ENCODE results near the gene RRP1.

The RRP1 gene

GRCh38 chr21:43778469-43779335 lies 10.7 kb upstream of the RRP1 start:
- DNase-seq = no peak

DNA sequence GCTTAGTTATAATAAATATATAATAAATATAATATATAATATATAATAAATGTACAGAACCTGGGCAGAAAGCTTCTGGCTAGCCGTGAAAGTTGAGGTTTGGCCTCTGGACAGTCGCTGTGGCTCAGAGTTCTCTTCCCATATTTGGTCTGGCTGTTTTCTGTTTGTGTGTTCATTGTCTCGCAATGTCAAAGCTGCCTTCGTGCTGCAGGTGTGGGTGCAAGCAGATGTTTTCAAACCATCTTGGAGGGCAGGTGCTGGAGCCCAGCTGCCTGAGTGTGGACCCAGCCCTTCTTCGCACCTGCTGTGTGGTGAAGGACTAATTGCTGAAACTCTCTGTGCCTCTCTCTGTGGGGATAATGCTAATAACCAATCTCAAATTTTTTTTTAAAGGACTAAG lies 9.7 kb upstream of the RRP1 start:
- no peak for DNase-seq

- no peak for DNase-seq
These were observed 7.5 kb upstream of the RRP1 start for GRCh38 chr21:43781846-43782245.

DNA sequence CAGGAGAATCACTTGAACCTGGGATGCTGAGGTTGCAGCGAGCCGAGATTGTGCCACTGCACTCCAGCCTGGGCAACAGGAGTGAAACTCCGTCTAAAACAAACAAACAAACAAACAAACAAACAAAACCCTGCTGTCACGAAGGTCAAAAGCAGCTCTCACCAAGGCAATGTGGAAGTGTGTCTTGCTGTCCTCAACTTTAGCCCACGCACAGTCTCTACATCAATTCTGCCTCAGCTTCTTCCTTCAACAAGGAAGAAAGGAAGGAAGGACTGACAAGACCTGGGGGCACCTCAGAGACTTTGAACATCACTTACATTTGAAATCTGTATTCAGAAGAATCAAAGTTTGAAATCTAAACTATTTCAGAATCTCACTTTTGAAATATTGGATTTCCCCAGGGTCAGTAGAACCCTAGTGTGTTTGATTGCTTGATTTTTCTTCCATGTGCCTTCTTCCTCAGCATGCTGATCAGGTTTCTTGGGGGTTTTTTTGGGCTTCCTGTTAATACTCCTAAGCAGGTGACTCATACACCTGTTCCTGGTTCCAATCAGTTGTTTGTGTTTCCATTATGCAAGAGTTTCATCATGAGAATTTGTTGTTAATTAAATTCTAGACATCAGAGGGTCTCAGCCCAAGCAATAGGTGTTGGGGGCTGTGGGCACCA lies 6.8 kb upstream of the RRP1 start:
- no peak for DNase-seq

DNA sequence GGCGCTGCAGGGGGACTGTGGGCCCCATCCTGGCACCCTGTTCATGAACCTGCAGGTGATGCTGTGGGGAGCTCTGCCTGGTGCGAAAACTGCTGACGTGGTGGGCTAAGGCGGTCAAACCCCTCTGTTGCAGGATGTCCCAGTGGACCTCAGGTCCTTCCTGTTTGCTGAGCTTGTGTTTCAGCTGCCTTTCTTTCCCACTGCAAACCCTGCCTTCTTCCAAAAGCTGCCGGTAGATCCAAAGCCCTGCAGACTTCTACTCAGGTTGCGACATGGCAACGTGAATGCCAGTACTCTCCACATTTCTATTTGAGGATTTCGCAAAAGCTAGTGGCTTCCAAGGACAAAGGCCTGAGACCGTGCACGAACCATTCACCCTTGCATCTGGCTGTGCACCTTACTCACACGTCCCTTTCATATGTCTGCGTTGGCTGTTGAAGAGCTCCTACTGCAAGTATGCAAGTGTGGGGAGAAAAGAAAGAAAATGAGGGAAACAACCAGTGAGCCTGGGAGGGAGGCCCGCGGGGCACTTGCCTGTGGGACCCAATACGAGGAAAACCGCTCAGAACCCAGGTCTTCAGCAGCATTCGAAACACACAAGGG lies 6.2 kb upstream of the RRP1 start:
- DNase-seq = no peak

- DNase-seq = no peak
These were observed 4.2 kb upstream of the RRP1 start for GRCh38 chr21:43785134-43785533.

DNA sequence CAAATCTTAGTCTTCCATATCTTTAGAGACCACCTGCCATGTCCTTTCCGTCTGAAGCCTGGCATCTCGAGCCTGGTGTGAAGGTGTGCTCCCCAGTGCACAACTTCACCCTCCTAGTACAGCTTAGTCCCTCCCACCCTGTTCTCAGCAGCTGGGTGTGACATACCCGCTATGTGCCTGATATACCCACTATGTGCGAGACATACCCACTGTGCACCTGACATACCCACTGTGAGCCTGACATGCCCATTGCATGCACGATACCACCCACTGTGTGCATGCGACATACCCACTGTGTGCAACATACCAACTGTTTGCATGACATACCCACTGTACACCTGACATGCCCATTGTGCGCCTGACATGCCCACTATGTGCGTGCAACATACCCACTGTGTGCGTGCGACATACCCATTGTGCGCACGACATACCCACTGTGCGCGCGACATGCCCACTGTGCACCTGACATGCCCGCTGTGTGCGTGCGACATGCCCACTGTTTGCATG lies 3.0 kb upstream of the RRP1 start:
- no peak for DNase-seq

DNA sequence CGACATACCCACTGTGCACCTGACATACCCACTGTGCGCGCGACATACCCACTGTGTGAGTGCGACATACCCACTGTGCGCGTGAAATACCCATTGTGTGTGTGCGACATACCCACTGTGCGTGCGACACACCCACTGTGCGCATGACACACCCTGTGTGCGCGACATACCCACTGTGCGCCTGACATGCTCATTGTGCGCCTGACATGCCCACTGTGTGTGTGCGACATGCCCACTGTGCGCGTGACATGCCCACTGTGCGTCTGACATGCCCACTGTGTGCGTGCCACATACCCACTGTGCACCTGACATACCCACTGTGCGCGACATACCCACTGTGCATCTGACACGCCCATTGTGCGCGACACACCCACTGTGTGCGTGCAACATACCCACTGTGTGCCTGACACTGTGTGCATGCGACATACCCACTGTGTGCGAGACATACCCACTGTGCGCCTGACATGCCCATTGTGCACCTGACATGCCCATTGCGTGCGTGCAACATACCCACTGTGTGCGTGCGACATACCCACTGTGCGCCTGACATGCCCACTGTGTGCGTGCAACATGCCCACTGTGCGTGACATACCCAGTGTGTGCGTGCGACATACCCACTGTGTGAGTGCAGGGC lies 2.5 kb upstream of the RRP1 start:
- DNase-seq = no peak

DNA sequence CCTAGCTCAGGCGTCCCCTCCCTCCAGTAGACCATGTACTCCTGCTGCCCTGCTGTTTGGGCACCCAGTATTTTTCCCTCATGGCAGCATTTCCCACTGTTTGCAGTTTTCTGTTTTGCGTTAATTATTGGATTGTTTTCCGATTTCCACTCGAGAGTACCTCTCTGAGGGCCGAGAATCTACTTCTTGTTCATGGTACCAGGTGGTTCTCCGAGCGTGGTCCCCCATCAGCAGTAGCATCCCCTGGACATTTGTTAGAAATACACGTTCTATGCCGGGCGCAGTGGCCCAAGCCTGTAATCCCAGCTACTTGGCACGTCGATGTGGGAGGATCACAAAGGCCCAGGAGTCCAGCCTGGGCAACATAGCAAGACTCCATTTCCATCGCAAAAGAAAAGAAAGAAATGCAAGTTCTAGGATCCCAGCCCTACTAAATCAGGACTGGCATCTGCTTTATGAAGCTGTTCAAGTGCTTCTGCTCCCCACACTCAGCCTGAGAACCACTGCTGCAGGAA lies 690 bp downstream of the RRP1 start:
- no peak for DNase-seq

DNA sequence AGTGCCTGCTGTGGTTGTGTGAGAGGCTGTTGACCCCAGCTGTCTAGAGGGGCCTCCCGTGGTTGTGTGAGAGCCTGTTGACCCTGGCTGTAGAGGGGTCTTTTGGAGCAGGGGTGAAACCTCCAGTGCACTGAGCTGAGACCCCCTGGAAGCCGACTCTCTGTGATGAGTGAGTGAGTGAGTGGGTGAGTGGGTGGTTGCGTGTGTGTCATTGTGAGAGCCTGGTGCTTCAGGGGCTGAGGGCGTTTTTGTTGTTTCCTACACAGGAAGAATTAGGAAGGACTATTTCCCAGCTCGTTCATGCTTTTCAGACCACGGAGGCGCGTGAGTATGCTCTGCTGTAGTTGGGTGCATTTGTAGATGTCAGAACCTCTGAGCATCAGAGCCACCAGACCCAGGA lies 3.0 kb downstream of the RRP1 start:
- DNase-seq = no peak

GRCh38 chr21:43793243-43793642 lies 3.9 kb downstream of the RRP1 start:
- DNase-seq = no peak

DNA sequence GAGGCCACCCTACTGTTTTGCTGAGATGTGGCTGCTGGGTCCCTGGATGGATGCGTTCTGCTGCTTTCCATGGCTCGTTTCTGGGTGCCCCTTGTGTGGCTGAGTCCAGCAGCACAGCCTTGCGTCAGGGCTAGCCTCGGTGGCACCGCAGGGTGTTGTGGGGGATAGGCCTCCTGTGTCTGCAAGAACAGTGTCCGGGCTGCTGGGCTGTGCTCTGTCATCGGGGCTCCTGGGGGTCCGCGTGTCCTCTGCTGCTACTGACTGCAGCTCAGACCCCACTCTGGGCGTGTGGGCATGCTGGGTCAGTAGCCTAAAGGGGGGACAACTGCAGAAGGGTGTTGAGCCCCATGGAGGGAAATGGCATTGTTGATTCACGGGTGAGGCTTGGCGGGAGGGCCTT lies 4.9 kb downstream of the RRP1 start:
- no peak for DNase-seq

DNA sequence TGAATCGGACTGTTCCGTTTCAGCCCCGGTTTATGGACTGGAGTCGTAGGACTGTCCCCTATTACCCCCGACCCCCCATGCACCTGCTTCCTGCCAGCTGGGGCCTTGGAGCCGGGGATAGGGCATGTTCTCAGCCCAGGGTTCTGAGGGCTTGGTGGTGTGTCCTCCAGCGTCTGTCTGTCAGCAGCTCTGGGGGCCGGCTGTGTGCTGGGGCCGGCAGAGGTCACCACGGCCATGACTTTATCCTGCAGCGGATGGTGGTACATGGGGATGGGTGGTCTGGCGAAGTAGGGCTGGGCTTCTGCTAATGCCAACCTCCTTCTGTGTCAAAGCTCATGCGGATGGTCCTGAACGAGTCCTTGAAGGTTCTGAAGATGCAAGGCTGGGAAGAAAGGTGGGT lies 5.5 kb downstream of the RRP1 start:
- no peak for DNase-seq

- no peak for DNase-seq
These were observed 8.0 kb downstream of the RRP1 start for GRCh38 chr21:43797415-43797814.

GRCh38 chr21:43797925-43798715 lies 8.7 kb downstream of the RRP1 start:
- no peak for DNase-seq

DNA sequence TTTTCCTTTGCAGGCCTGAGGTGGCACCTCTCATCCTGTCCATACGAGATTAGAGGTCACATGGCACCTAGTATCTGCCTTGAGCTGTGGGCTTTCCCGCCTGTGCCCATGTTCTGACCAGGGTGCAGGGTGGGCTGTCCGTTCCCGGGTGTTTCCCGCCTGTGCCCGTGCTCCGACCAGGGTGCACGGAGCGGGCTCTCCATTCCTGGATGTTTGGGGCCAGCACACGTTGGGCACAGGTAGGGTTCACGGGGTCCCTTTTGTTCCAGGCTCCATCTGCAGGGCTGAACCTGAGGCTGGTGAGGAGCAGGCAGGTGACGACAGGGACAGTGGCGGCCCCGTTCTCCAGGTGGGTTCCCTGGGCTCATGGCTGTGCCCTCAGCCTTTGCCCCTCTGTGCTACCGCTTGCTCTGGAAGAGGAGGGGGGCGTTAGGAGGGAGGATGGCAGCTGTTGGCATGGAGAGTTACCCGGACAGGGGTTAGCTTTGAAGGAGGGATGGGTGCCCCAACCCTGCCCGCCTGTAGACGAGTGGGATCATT lies 10.0 kb downstream of the RRP1 start:
- no peak for DNase-seq

DNA sequence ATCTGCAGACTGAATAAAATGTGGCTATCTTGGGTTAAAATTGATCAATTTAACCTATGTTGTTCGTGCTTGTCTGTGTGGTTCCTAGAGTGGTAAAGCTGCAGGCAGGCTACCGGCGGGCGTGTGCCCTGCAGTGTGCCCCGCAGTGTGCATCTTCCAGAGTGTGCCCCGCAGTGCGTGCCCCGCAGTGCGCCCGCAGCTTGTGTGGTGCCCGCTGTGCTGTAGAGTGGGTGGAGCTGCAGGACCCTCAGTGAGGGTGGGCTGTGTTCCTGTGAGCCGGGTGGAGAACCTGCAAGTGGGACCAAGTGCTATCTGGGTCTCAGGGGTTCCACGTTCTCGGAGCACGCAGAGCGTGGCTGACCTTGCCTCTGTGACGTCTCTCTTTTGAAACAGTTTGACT lies 10.7 kb downstream of the RRP1 start:
- no peak for DNase-seq

- DNase-seq = no peak
These were observed 11.2 kb downstream of the RRP1 start for GRCh38 chr21:43800566-43800965.

DNA sequence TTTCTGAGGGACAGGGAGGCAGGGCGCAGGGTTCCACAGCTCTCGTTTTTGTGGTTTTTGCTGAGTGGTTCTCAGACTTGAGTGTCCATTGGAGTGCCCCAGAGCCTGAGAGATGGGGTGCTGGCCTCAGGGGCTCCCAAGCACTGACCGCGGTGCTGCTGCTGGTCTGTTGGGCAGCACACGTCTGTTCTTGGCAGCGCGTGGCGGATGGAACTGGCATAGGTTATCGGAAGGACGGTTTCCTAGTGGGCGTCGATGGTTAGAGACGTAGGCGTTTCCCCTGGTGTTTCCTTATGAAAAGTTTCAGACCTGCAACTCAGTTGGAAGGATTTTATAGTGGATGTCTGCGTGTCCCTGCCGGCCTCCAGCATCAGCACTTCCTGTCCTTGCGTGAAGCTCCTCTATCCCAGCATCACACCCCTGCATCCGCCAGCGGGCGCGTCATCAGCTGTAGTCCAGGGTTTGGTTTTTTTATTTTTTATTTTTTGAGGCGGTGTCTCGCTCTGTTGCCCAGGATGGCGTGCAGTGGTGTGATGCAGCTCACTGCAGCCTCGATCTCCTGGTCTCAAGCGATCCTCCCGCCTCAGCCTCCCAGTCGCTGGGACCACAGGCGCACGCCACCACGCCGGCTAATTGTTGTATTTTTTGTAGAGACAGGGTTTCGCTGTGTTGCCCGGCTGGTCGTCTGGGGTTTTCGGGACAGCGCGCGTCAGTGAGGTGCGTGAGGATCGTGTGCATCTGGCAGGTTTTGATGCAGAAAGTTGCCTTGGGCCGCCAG lies 11.8 kb downstream of the RRP1 start:
- no peak for DNase-seq

DNA sequence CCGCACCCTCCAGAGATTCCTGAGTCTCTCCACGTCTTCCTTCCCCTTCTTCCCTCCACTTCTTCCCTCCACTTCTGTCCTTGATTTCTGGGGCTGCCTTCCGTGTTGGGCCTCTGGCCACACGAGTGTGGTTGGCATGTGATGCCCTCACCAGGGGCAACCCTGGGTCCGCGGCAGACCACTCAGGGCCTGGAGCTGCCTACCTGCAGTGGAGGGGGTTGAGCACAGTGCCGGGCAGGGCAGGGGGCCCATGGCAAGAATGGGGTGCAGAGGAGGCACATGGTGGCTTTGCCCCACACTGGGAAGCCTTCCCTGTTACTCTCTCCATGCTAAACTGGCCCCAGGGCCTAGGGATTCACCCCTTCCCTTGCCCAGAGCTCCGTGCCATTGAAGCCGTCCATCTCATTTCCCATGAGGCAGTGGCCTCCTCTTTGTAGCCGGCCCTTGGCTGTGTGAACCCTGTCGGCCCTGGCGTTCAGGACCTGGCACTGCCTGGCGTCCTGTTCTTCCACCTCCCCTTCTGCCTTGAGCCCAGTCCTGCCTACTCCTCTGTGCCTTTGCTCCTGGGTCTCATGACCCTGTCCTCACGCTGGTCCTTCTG lies 13.4 kb downstream of the RRP1 start:
- DNase-seq = no peak
